ENCODE data around the gene VPS33A. TPM values are rescaled to one million over a fixed set of nuclear protein-coding genes. Genes with fewer than 3 reads are reported as not detected.
"Not testable (repeated sequence)": the region's sequence is repeated elsewhere in the genome, so short reads cannot be mapped to it uniquely, and the experiment has no call there.

VPS33A gene
- total and polyA plus RNA-seq, 2 experiments from 2014 or later = 18.6 to 37.4 TPM

- peaks cover 10% of the 10 kb centered on the region for H3K4me1 ChIP-seq (ENCODE audit: low read depth)
- no peak for TF ChIP-seq CTCF (IDR thresholded peaks at IDR 0.05; ENCODE audit: low read depth, low read length)
- H3K4me3 ChIP-seq = no peak overlapping the region
- H3K27ac ChIP-seq = no peak overlapping the region
- H3K36me3 ChIP-seq = peaks cover 21% of the 10 kb centered on the region
- DNase-seq (ENCODE audit: low read depth in 1 of 2, low spot score in 1 of 2) = no peak
- H3K9me3 ChIP-seq (ENCODE audit: low read depth) = no peaks in the 10 kb centered on the region
- H3K27me3 ChIP-seq = no peaks in the 10 kb centered on the region
These were observed 9.9 kb upstream of the VPS33A start for GRCh38 chr12:122276242-122276641.

- no peaks in the 10 kb centered on the region for H3K9me3 ChIP-seq (ENCODE audit: low read depth)
- no peak for TF ChIP-seq CTCF (IDR thresholded peaks at IDR 0.05; ENCODE audit: low read depth, low read length)
- H3K27me3 ChIP-seq = no peaks in the 10 kb centered on the region
- H3K4me1 ChIP-seq (ENCODE audit: low read depth) = peaks cover 10% of the 10 kb centered on the region
- H3K36me3 ChIP-seq = peaks cover 21% of the 10 kb centered on the region
- DNase-seq (ENCODE audit: low read depth in 1 of 2, low spot score in 1 of 2) = no peak
- no peak overlapping the region for H3K27ac ChIP-seq
- no peak overlapping the region for H3K4me3 ChIP-seq
These were observed 9.2 kb upstream of the VPS33A start for GRCh38 chr12:122275459-122275858.

DNA sequence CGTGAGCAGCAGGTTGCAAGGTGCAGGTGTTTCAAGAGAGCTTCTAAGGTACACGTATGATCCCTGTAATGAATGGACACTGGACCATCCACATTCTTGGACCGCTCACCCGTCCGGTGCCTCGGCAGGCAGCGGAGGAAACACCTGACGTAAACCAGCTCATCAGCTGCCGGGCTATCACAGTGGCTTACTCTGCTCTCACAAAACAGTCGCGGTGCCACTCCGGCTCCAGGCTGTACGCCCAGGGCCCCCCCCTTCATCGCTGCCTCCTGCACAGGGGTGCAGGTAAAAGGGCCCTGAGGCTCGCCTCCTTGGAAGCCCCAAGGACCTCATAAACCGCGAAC lies 436 bp downstream of the VPS33A start:
- DNase-seq (ENCODE audit: low read depth in 1 of 2, low spot score in 1 of 2) = no peak
- Histone ChIP-seq H3K9me3 (ENCODE audit: low read depth) (no peaks in the 10 kb centered on the region), H3K27ac (peak overlapping the region; percentile 92)

DNA sequence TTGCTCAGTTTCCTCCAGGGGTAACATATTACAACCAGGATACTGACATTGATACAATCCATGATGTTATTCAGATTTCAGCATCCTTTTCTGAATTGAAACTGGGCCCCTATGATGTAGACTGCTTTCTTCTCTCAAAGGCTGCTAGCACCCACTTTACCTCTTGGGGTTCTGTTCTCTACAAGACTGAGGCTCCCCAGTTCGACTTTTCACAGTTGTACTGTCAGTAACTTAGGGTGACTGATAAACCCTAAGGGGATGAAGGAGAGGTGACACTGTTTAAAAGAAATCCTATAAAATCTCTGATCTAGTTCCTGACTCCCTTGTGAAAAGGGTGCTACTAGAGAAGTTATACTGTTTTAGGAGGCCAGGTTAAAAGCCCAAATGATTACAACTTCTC lies 818 bp downstream of the VPS33A start:
- no peaks in the 10 kb centered on the region for H3K4me1 ChIP-seq (ENCODE audit: low read depth)
- H3K36me3 ChIP-seq = peaks cover 17% of the 10 kb centered on the region
- no peak for DNase-seq (ENCODE audit: low read depth in 1 of 2, low spot score in 1 of 2)
- H3K4me3 ChIP-seq = peak overlapping the region; percentile 88
- H3K27me3 ChIP-seq = no peaks in the 10 kb centered on the region
- no peaks in the 10 kb centered on the region for H3K9me3 ChIP-seq (ENCODE audit: low read depth)
- TF ChIP-seq CTCF (IDR thresholded peaks at IDR 0.05; ENCODE audit: low read depth, low read length) = no peak
- peak overlapping the region; percentile 92 for H3K27ac ChIP-seq

More for the DNA sequence above, 436 bp downstream of the VPS33A start:
- Histone ChIP-seq H3K4me3 (peak overlapping the region; percentile 88), H3K27me3 (no peaks in the 10 kb centered on the region), H3K4me1 (ENCODE audit: low read depth) (no peaks in the 10 kb centered on the region), H3K36me3 (peaks cover 16% of the 10 kb centered on the region)
- no peak for TF ChIP-seq CTCF (IDR thresholded peaks at IDR 0.05; ENCODE audit: low read depth, low read length)

DNA sequence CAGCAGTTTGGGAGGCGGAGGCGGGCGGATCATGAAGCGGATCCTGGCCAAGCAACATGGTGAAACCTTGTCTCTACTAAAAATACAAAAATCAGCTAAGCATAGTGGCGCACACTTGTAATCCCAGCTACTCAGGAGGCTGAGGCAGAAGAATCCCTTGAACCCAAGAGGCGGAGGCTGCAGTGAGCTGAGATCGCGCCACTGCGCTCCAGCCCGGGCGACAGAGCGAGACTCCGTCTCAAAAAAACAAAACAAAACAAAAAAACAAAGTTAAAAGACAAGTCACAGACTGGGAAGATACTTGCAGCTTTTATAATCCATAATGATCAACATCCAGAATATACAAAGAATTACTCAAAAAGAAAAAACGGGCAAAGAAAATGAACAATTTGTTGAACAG lies 5.6 kb downstream of the VPS33A start:
- H3K4me1 ChIP-seq (ENCODE audit: low read depth); DNase-seq (ENCODE audit: low read depth in 1 of 2, low spot score in 1 of 2); H3K27me3 ChIP-seq; H3K27ac ChIP-seq; H3K4me3 ChIP-seq; H3K9me3 ChIP-seq (ENCODE audit: low read depth): not testable (repeated sequence)
- H3K36me3 ChIP-seq = peaks cover 29% of the 10 kb centered on the region

GRCh38 chr12:122258939-122259338 lies 7.4 kb downstream of the VPS33A start:
- peaks cover 29% of the 10 kb centered on the region for H3K36me3 ChIP-seq

DNA sequence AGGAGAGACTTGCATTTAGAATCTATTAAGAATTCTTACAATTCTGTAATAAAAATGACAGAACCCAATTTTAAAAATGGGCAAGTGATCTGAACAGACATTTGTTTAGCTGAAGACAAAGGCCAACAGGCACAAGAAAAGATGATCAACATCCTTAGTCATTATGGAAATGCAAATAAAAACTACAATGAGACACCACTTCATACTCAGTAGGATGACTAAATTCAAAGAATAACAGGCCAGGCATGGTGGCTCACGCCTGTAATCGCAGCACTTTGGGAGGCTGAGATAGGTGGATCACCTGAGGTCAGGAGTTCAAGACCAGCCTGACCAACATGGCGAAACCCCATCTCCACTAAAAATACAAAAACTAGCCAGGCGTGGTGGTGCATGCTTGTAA lies 7.8 kb downstream of the VPS33A start:
- DNase-seq (ENCODE audit: low read depth in 1 of 2, low spot score in 1 of 2); H3K27ac ChIP-seq; H3K4me1 ChIP-seq (ENCODE audit: low read depth); H3K27me3 ChIP-seq; H3K9me3 ChIP-seq (ENCODE audit: low read depth); H3K4me3 ChIP-seq: not testable (repeated sequence)
- H3K36me3 ChIP-seq = peaks cover 27% of the 10 kb centered on the region

More at GRCh38 chr12:122258939-122259338, 7.4 kb downstream of the VPS33A start:
- not testable (repeated sequence) for DNase-seq (ENCODE audit: low read depth in 1 of 2, low spot score in 1 of 2); H3K4me3 ChIP-seq; H3K27me3 ChIP-seq; H3K4me1 ChIP-seq (ENCODE audit: low read depth); H3K9me3 ChIP-seq (ENCODE audit: low read depth); H3K27ac ChIP-seq
